ENCODE data around the gene DBF4.

Gene DBF4

GRCh38 chr7:87948371-87948770, 72.1 kb downstream of the DBF4 start:
- DNase-seq (ENCODE audit: low read depth, low spot score): no peak

Measured in activated naive CD8-positive, alpha-beta T cell treated with anti-CD3 and anti-CD28 coated beads, Interleukin-2, amount 50 U/mL, for 16 hours (primary cell).